ENCODE results near the gene SLC2A1. TPM values are rescaled to one million over a fixed set of nuclear protein-coding genes. Genes with fewer than 3 reads are reported as not detected.
A peak's percentile ranks its signal among the peaks of the same experiment; 100 is the strongest.

The SLC2A1 gene
- total and polyA plus RNA-seq, 8 donors = 1.2 to 39.8 (median 18.3) TPM

DNA sequence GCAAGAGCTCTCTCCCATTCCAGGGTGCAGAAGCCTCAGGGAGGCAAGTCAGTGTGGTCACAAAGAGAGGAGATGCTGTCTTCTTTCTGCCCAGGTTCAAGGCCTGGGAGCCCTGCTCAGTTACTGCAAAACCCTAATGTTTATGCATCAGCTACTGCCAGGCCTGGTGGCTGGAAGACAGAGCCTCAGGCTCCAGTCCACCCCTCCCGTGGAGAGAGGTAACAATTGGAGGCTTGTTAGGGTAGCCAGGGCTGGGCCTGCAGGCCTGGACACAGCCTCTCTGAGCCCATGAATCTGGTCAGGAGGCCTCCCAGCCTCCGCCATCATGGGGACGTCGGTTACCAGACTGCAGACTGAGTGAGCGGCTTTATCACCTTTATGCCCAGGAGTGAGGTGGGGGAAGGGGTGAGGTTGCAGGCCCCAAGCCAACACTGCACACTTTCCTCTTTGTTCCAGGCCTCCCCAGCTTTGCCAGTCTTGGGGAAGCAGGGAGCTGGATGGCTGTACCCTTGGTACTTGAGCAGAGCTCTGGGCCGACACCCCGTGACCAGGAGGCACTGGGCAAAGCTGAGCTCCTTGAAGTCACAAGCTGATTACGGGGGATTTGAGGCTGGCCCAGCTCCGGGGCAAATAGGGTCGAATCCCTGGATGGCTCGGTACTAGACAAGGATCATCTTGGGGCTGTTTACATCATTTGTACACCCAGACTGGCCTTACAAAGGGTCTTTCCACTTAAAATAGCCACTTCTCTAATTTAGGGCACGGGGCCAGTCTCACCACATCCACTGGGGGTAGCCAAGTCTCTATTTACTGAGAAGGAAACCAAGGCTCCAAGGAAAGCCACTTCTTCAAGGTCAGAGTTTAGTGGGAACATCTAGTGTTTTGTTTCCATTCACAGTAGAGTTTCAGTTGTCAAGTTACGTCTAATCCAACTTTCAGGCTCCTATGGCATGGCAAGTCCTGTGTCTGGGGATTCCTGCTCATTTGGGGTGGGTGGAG, 5.2 kb downstream of the SLC2A1 start:
- Histone ChIP-seq H3K9me3 (no peaks in the 10 kb centered on the region), H3K27me3 (no peaks in the 10 kb centered on the region), H3K4me1 (peaks cover 35 to 84% (median 63%) of the 10 kb centered on the region in 4 donors), H3K27ac (peak overlapping the region in 4 of 5 donors; percentile 33 to 52 (median 50)), H3K4me3 (no peak overlapping the region), H3K36me3 (no peaks in the 10 kb centered on the region)
- WGBS, 5 donors = 41 to 64% (median 60%) methylated on average over 9 to 13 of the region's 13 CpGs
- intact Hi-C loops (cut with DNase I; ENCODE audit: low total_unique reads) = no loop called here
- DNase-seq = peak in 1 of 2 donors; percentile 35
- no peak for TF ChIP-seq EP300 (IDR thresholded peaks at IDR 0.05)
- TF ChIP-seq POLR2A (IDR thresholded peaks at IDR 0.05) = no peak
- no peak for TF ChIP-seq CTCF (IDR thresholded peaks at IDR 0.05)
- TF ChIP-seq POLR2AphosphoS5 (IDR thresholded peaks at IDR 0.05) = no peak

- TF ChIP-seq EP300 (IDR thresholded peaks at IDR 0.05) (no peak), CTCF (IDR thresholded peaks at IDR 0.05) (no peak), POLR2AphosphoS5 (IDR thresholded peaks at IDR 0.05) (no peak), POLR2A (IDR thresholded peaks at IDR 0.05) (no peak)
- 70 to 93% (median 79%) methylated on average over 8 to 11 of the region's 11 CpGs for WGBS, 5 donors
- Histone ChIP-seq H3K4me1 (peaks cover 43 to 90% (median 66%) of the 10 kb centered on the region in 4 donors), H3K27me3 (no peaks in the 10 kb centered on the region), H3K4me3 (no peak overlapping the region), H3K27ac (peak overlapping the region in 4 of 5 donors; percentile 33 to 52 (median 50)), H3K36me3 (no peaks in the 10 kb centered on the region), H3K9me3 (no peaks in the 10 kb centered on the region)
- peak in 1 of 2 donors; percentile 70 for DNase-seq
- intact Hi-C loops (cut with DNase I; ENCODE audit: low total_unique reads) = no loop called here
Observed at GRCh38 chr1:42952303-42953001, 6.2 kb downstream of the SLC2A1 start.

GRCh38 chr1:42951588-42951987, 7.1 kb downstream of the SLC2A1 start:
- H3K36me3 ChIP-seq = no peaks in the 10 kb centered on the region
- intact Hi-C loops (cut with DNase I; ENCODE audit: low total_unique reads) = no loop called here
- H3K27me3 ChIP-seq = no peaks in the 10 kb centered on the region
- peak overlapping the region in 1 of 5 donors; percentile 49 for H3K27ac ChIP-seq
- no peaks in the 10 kb centered on the region for H3K9me3 ChIP-seq
- 86 to 100% (median 95%) methylated on average over 1 of the region's 1 CpG for WGBS, 5 donors
- DNase-seq = no peak
- TF ChIP-seq POLR2AphosphoS5 (IDR thresholded peaks at IDR 0.05) (no peak), POLR2A (IDR thresholded peaks at IDR 0.05) (no peak), EP300 (IDR thresholded peaks at IDR 0.05) (no peak), CTCF (IDR thresholded peaks at IDR 0.05) (no peak)
- peaks cover 39 to 90% (median 67%) of the 10 kb centered on the region in 4 donors for H3K4me1 ChIP-seq
- H3K4me3 ChIP-seq = no peak overlapping the region

DNA sequence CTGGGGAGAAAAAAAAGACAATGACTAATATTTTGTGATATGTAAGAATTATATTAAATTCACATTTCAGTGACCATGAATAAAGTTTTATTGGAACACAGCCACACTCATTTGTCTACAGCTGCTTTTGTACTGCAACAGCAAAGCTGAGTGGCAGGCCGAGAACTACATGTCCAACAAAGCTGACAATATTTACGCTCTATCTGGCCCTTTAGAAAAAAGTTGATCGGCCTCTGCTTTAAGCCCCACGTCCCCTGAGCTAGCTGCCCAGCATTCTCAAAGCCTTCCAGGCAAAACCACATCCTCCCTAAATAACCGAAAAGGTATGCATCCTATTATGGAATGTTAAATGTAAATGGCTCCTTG, 8.6 kb downstream of the SLC2A1 start:
- Histone ChIP-seq H3K4me3 (no peak overlapping the region), H3K9me3 (no peaks in the 10 kb centered on the region), H3K36me3 (no peaks in the 10 kb centered on the region), H3K27ac (peak overlapping the region in 1 of 5 donors; percentile 3), H3K27me3 (no peaks in the 10 kb centered on the region), H3K4me1 (peaks cover 46 to 91% (median 74%) of the 10 kb centered on the region in 4 donors)
- no peak for TF ChIP-seq POLR2AphosphoS5 (IDR thresholded peaks at IDR 0.05)
- DNase-seq = no peak
- WGBS, 5 donors = 58 to 85% (median 72%) methylated on average over 5 of the region's 5 CpGs
- intact Hi-C loops (cut with DNase I; ENCODE audit: low total_unique reads) = no loop called here

All from stomach (tissue), 9 donors.